ENCODE measurements around the gene FAM200B.

The FAM200B gene

DNA sequence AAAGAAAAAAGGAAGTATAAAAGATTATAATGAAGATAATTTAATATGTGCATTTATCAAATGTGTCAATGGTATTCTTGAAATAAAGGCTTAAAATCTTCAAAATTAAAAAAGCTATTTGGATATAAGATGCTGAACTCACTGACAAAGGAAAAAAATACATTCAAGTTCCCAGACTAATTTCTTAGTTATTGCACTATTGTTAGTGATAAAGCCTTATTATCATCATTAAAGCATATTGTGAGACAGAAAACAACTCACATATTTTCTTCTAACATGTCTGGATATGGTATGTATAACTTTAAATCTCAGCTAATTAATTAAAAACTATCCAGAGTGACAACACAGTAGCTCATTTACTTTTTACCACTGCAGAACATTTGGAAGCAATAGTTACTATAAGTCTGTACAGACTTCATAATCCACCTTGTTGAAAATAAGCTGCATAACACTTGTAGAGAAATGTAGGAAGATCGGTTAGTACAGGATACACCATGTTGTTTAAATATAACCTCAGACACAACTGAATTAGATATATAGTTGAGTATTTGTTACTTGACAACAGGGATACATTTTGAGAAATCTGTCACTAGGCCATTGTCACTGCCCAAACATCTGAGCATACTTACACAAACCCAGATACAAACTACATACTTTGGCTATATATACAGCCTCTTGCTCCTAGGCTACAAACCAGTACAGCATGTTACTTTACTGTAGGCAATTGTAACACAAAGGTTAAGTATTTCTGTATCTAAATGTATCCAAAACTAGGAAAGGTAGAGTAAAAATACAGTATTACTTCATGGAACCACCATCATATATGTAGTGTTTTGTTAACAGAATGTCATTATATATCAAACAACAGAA, 12.8 kb upstream of the FAM200B start:
- H3K36me3 ChIP-seq (ENCODE audit: control insufficient read depth, insufficient read depth, low read length): peaks cover 67% of the 10 kb centered on the region
- peaks cover 11% of the 10 kb centered on the region for H3K4me1 ChIP-seq (ENCODE audit: control insufficient read depth, insufficient read depth, low read length, poor library complexity, severe bottlenecking)
- no peak overlapping the region for H3K4me3 ChIP-seq (ENCODE audit: extremely low read depth, insufficient read depth, low read length, poor library complexity, severe bottlenecking)
- no peaks in the 10 kb centered on the region for H3K9me3 ChIP-seq (ENCODE audit: control insufficient read depth, low read length)
- no CpG with 5 or more reads among the region's 1 CpG for WGBS, 2 experiments (ENCODE audit: insufficient coverage in 2 of 2)
- H3K27ac ChIP-seq (ENCODE audit: low read depth, low read length, severe bottlenecking): no peak overlapping the region

DNA sequence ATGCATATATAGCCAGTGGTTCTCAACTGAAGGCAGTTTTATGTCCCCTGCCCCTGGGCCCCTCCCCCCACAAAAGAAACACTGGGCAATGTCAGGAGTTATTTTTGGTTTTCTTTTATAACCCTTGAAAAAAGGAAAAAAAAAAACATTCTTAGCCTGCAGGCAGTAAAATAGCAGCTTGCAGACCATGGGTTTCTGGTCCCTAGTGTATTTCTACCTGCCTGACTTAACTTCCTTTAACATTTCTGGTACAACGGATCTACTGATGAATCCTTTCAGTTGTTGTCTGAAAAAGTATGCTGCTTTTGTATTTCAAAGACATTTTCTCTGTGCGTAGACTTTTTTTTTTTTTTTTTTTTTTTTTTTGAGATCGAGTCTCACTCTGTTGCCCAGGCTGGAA, 11.1 kb upstream of the FAM200B start:
- Histone ChIP-seq H3K4me3 (ENCODE audit: extremely low read depth, insufficient read depth, low read length, poor library complexity, severe bottlenecking) (no peak overlapping the region), H3K9me3 (ENCODE audit: control insufficient read depth, low read length) (no peaks in the 10 kb centered on the region), H3K4me1 (ENCODE audit: control insufficient read depth, insufficient read depth, low read length, poor library complexity, severe bottlenecking) (peaks cover 11% of the 10 kb centered on the region), H3K36me3 (ENCODE audit: control insufficient read depth, insufficient read depth, low read length) (peaks cover 63% of the 10 kb centered on the region), H3K27ac (ENCODE audit: low read depth, low read length, severe bottlenecking) (no peak overlapping the region)
- no CpG with 5 or more reads among the region's 3 CpGs for WGBS, 2 experiments (ENCODE audit: insufficient coverage in 2 of 2)

DNA sequence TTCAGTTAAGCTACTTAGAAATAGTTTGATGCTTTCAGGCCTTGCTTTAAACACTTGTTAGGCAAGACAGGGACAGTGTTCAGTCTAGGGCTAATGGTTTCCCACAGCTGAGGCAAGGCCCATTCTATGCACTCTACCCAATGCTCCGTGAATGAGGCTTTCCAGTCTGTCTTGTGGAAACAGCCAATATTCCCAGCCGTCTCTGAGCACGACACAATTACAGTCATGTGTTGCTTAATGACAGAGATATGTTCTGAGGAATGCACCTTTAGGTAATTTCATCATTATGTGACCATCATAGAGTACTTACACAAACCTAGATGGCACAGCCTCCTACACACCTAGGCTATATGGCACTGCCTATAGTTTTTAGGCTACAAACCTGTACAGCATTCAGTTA, 9.5 kb upstream of the FAM200B start:
- 100% methylated on average over 1 of the region's 3 CpGs for WGBS, 2 experiments (ENCODE audit: insufficient coverage in 2 of 2)
- Histone ChIP-seq H3K4me3 (ENCODE audit: extremely low read depth, insufficient read depth, low read length, poor library complexity, severe bottlenecking) (no peak overlapping the region), H3K9me3 (ENCODE audit: control insufficient read depth, low read length) (no peaks in the 10 kb centered on the region), H3K36me3 (ENCODE audit: control insufficient read depth, insufficient read depth, low read length) (peaks cover 50% of the 10 kb centered on the region), H3K27ac (ENCODE audit: low read depth, low read length, severe bottlenecking) (no peak overlapping the region), H3K4me1 (ENCODE audit: control insufficient read depth, insufficient read depth, low read length, poor library complexity, severe bottlenecking) (peaks cover under 1% of the 10 kb centered on the region)

DNA sequence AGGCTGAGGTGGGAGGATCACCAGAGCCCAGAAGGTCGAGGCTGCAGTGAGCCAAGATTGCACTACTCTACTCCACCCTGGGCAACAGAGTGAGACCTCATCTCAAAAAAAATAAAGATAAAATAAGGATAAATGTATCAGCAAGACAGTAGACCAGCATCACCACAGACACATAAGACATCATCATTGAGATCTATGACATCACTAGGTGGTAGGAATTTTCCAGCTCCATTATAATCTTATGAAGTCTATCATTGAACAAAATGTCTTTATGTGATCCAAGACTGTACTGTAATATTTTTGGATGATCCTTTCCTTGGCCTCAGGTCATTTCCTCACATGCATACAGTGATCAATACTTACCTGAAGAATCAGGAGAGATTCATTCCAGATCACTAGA, 8.3 kb upstream of the FAM200B start:
- Histone ChIP-seq H3K4me3 (ENCODE audit: extremely low read depth, insufficient read depth, low read length, poor library complexity, severe bottlenecking) (no peak overlapping the region), H3K36me3 (ENCODE audit: control insufficient read depth, insufficient read depth, low read length) (peaks cover 49% of the 10 kb centered on the region), H3K27ac (ENCODE audit: low read depth, low read length, severe bottlenecking) (no peak overlapping the region), H3K4me1 (ENCODE audit: control insufficient read depth, insufficient read depth, low read length, poor library complexity, severe bottlenecking) (peaks cover 6% of the 10 kb centered on the region), H3K9me3 (ENCODE audit: control insufficient read depth, low read length) (no peaks in the 10 kb centered on the region)
- no CpG with 5 or more reads among the region's 1 CpG for WGBS, 2 experiments (ENCODE audit: insufficient coverage in 2 of 2)

DNA sequence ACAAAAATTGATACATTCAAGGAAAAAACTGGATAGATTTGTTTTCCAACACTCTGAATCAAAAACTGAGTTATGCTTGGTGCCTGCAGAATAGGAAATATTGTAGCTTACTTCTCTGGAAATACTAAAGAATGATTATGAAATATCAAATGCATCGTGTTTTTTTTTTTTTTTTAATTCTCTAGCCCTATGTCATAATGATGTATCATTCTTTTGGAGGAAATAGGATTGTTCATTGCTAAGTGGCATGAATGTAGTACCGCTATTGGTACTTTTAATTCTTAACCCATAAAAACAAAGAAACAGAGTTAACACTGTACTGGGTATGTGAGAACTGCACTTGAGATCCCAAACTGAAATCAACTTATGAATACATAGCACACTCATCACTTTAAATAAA, 7.6 kb upstream of the FAM200B start:
- Histone ChIP-seq H3K4me3 (ENCODE audit: extremely low read depth, insufficient read depth, low read length, poor library complexity, severe bottlenecking) (no peak overlapping the region), H3K36me3 (ENCODE audit: control insufficient read depth, insufficient read depth, low read length) (peaks cover 49% of the 10 kb centered on the region), H3K4me1 (ENCODE audit: control insufficient read depth, insufficient read depth, low read length, poor library complexity, severe bottlenecking) (peaks cover 6% of the 10 kb centered on the region), H3K27ac (ENCODE audit: low read depth, low read length, severe bottlenecking) (no peak overlapping the region), H3K9me3 (ENCODE audit: control insufficient read depth, low read length) (no peaks in the 10 kb centered on the region)
- WGBS, 2 experiments (ENCODE audit: insufficient coverage in 2 of 2): no CpG with 5 or more reads among the region's 2 CpGs

DNA sequence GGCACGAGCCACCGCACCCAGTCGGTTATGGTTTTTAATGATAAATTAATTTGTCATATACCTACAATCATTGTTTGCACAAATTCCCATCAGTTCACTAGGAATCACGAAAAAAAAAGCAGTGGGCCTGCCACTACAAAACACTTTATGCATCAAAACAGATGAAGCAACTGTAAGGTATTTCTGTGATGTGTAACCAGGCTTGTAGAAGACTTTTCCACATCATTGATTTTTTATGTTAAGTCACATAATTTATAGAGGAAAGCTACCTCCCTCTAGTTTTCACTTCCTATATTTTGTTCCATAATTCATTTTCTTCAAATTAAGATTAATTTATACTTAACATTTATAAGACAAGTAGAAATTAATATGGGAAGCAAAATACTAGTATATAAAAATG, 6.7 kb upstream of the FAM200B start:
- Histone ChIP-seq H3K36me3 (ENCODE audit: control insufficient read depth, insufficient read depth, low read length) (peaks cover 52% of the 10 kb centered on the region), H3K4me3 (ENCODE audit: extremely low read depth, insufficient read depth, low read length, poor library complexity, severe bottlenecking) (no peak overlapping the region), H3K27ac (ENCODE audit: low read depth, low read length, severe bottlenecking) (no peak overlapping the region), H3K4me1 (ENCODE audit: control insufficient read depth, insufficient read depth, low read length, poor library complexity, severe bottlenecking) (peaks cover 6% of the 10 kb centered on the region), H3K9me3 (ENCODE audit: control insufficient read depth, low read length) (no peaks in the 10 kb centered on the region)
- no CpG with 5 or more reads among the region's 4 CpGs for WGBS, 2 experiments (ENCODE audit: insufficient coverage in 2 of 2)

DNA sequence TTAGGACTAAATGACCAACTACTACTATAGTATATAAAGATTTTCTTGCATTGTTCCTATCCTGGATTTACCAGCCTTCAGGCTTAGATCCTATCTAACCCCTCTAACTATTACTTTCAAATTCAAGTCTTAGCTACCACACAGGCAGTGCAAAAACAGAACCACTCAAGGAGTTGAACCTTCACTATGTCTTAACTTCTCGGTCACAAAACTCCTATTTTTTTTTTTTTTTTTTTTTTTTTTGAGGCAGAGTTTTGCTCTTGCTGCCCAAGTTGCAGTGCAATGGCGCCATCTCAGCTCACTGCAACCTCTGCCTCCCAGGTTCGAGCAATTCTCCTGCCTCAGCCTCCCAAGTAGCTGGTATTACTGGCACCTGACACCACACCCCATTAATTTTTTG, 6.3 kb upstream of the FAM200B start:
- H3K4me3 ChIP-seq (ENCODE audit: extremely low read depth, insufficient read depth, low read length, poor library complexity, severe bottlenecking): no peak overlapping the region
- no peaks in the 10 kb centered on the region for H3K9me3 ChIP-seq (ENCODE audit: control insufficient read depth, low read length)
- WGBS, 2 experiments (ENCODE audit: insufficient coverage in 2 of 2): 70 to 80% methylated on average over 1 to 2 of the region's 3 CpGs
- H3K36me3 ChIP-seq (ENCODE audit: control insufficient read depth, insufficient read depth, low read length): peaks cover 50% of the 10 kb centered on the region
- H3K27ac ChIP-seq (ENCODE audit: low read depth, low read length, severe bottlenecking): no peak overlapping the region
- peaks cover 6% of the 10 kb centered on the region for H3K4me1 ChIP-seq (ENCODE audit: control insufficient read depth, insufficient read depth, low read length, poor library complexity, severe bottlenecking)

DNA sequence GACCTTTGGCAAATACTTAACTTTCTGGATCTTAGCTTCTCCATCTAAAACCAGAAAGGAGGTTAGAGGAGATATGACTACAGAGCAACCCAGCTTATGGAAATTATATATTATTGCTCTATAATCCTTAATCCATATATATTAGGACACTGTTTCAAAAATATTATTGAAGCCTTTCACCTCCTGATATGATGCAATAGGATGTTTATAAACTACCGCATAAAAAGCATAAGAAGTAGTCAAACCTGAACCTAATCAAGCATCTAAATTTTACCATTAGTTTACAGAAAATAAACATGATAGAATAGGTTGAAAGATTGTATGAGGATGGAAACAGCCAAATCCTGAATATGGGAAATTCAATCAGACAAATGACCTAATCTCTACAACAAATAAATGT, 5.6 kb upstream of the FAM200B start:
- Histone ChIP-seq H3K4me1 (ENCODE audit: control insufficient read depth, insufficient read depth, low read length, poor library complexity, severe bottlenecking) (peaks cover 6% of the 10 kb centered on the region), H3K36me3 (ENCODE audit: control insufficient read depth, insufficient read depth, low read length) (peaks cover 46% of the 10 kb centered on the region), H3K4me3 (ENCODE audit: extremely low read depth, insufficient read depth, low read length, poor library complexity, severe bottlenecking) (no peak overlapping the region), H3K9me3 (ENCODE audit: control insufficient read depth, low read length) (no peaks in the 10 kb centered on the region), H3K27ac (ENCODE audit: low read depth, low read length, severe bottlenecking) (no peak overlapping the region)
- no CpG with 5 or more reads among the region's 1 CpG for WGBS, 2 experiments (ENCODE audit: insufficient coverage in 2 of 2)

DNA sequence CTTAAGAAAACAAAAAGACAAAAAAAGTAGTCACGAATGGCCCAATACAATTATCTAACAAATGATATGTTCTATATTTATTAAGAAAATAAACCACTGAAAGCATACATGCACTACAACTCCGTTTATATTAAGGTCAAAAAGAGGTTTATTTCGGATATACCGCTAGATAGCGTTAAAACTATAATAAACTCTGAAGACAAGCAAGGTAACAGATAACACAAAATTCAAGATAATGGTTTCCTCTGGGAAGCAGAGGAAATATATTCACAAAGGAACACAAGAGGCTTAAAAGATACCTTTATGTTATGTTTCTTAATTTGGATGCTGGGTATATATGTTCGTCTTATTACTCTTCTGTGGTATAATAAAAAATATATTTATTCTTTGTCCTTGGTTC, 4.7 kb upstream of the FAM200B start:
- H3K4me1 ChIP-seq (ENCODE audit: control insufficient read depth, insufficient read depth, low read length, poor library complexity, severe bottlenecking): peaks cover 6% of the 10 kb centered on the region

DNA sequence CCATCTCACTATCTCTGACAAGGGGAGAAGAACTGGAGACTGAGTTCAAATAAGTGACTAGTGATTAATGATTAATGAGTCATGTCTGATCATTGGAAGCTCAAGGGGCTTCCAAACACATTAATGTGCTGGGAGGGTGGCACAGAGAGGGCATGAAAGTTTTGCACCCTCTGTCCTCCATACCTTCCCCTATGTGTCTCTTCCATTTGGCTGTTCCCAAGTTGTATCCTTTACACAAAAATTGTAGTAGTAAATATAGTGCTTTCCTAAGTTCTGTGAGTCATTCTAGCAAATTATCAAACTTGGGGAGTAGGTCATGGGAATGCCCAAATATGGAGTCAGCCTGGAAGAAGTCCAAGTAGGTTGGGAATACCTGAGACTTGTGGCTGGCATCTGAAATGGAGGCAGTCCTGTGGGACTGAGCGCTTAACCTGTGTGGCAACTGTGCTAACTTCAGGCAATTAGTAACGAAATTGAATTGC, 4.1 kb upstream of the FAM200B start:
- H3K4me1 ChIP-seq (ENCODE audit: control insufficient read depth, insufficient read depth, low read length, poor library complexity, severe bottlenecking): peaks cover 6% of the 10 kb centered on the region
- H3K27ac ChIP-seq (ENCODE audit: low read depth, low read length, severe bottlenecking): no peak overlapping the region
- no peaks in the 10 kb centered on the region for H3K9me3 ChIP-seq (ENCODE audit: control insufficient read depth, low read length)
- H3K4me3 ChIP-seq (ENCODE audit: extremely low read depth, insufficient read depth, low read length, poor library complexity, severe bottlenecking): peak overlapping the region; percentile 14
- H3K36me3 ChIP-seq (ENCODE audit: control insufficient read depth, insufficient read depth, low read length): peaks cover 31% of the 10 kb centered on the region
- WGBS, 2 experiments (ENCODE audit: insufficient coverage in 2 of 2): 60 to 100% methylated on average over 1 to 2 of the region's 2 CpGs

More for the DNA sequence above, 4.7 kb upstream of the FAM200B start:
- Histone ChIP-seq H3K4me3 (ENCODE audit: extremely low read depth, insufficient read depth, low read length, poor library complexity, severe bottlenecking) (no peak overlapping the region), H3K36me3 (ENCODE audit: control insufficient read depth, insufficient read depth, low read length) (peaks cover 37% of the 10 kb centered on the region), H3K27ac (ENCODE audit: low read depth, low read length, severe bottlenecking) (no peak overlapping the region), H3K9me3 (ENCODE audit: control insufficient read depth, low read length) (no peaks in the 10 kb centered on the region)
- no CpG with 5 or more reads among the region's 6 CpGs for WGBS, 2 experiments (ENCODE audit: insufficient coverage in 2 of 2)

DNA sequence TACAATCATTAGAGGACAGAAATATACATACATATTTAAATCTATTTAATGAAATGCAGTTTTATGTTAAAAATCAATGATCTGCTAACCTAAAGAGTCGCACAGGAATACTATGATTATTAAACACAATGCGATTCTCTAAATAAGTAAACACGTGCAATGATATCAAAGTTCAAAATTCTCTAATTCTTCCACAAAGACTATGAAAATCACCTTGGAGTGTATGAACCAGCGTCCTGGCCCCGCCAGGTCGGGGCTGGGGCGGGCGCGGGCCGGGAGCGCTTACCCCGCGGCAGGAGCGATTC, 608 bp upstream of the FAM200B start:
- H3K9me3 ChIP-seq (ENCODE audit: control insufficient read depth, low read length): no peaks in the 10 kb centered on the region
- WGBS, 2 experiments (ENCODE audit: insufficient coverage in 2 of 2): 0% methylated on average over 11 to 12 of the region's 14 CpGs
- peaks cover 36% of the 10 kb centered on the region for H3K36me3 ChIP-seq (ENCODE audit: control insufficient read depth, insufficient read depth, low read length)
- H3K4me3 ChIP-seq (ENCODE audit: extremely low read depth, insufficient read depth, low read length, poor library complexity, severe bottlenecking): peak overlapping the region; percentile 91
- H3K4me1 ChIP-seq (ENCODE audit: control insufficient read depth, insufficient read depth, low read length, poor library complexity, severe bottlenecking): peaks cover 11% of the 10 kb centered on the region
- peak overlapping the region; percentile 88 for H3K27ac ChIP-seq (ENCODE audit: low read depth, low read length, severe bottlenecking)

Measured in mesodermal cell (in vitro differentiated cells).